Liver (tissue), 3 donors: ENCODE results near the gene SLC38A11.
A peak's percentile ranks its signal among the peaks of the same experiment; 100 is the strongest.

Experiments
- CTCF ChIP-seq: fragments of 150-350 bp; IDR thresholded peaks from 2 replicates; pipeline ENCODE4 v1.5.1; 2017; ENCODE audit warnings: improper control_type of control experiment, low read depth, low read length; ENCODE audit not compliant: missing input control
- RAD21 ChIP-seq, 2 donors: IDR thresholded peaks; 2 replicates each; pipeline ENCODE4 v1.6.1; 2016; ENCODE audit warnings: antibody characterized with exemption in 2 of 2, mild to moderate bottlenecking in 2 of 2
- SP1 ChIP-seq: IDR thresholded peaks from 2 replicates; pipeline ENCODE4 v1.6.1; 2018; ENCODE audit warnings: antibody characterized with exemption, mild to moderate bottlenecking
- TAF1 ChIP-seq: conservative IDR thresholded peaks from 2 replicates; pipeline ENCODE4 v1.6.1; 2016; ENCODE audit warnings: antibody characterized with exemption, mild to moderate bottlenecking
- YY1 ChIP-seq: IDR thresholded peaks from 2 replicates; pipeline ENCODE4 v1.6.1; 2016; ENCODE audit warnings: antibody characterized with exemption, mild to moderate bottlenecking
- TF ChIP-seq, protein P1 (sequence below): IDR thresholded peaks from 2 replicates; pipeline ENCODE4 v1.6.1; 2016; ENCODE audit warnings: antibody characterized with exemption, mild to moderate bottlenecking
- donor health status: healthy.
- donor health status: healthy.

DNA sequence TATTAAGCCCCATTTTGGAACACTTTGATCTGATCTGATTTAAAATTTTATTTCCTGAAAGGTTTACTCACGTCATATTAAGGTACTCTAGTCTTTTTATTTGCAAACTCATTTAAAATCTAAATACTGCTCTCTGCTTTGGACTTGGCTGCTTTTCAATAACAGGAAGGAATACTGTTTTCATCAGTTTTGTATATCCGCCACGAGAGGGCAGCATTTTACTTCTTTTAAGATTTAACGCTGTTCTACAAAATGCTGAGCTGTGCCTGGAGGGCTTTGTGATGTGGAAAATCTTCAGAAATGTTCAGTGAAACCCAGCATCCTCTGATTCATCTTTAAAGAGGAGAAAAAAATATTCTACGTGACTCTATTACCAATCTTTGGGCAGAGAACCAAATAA is 37.5 kb upstream of the SLC38A11 start:
- TF ChIP-seq, protein P1, sequence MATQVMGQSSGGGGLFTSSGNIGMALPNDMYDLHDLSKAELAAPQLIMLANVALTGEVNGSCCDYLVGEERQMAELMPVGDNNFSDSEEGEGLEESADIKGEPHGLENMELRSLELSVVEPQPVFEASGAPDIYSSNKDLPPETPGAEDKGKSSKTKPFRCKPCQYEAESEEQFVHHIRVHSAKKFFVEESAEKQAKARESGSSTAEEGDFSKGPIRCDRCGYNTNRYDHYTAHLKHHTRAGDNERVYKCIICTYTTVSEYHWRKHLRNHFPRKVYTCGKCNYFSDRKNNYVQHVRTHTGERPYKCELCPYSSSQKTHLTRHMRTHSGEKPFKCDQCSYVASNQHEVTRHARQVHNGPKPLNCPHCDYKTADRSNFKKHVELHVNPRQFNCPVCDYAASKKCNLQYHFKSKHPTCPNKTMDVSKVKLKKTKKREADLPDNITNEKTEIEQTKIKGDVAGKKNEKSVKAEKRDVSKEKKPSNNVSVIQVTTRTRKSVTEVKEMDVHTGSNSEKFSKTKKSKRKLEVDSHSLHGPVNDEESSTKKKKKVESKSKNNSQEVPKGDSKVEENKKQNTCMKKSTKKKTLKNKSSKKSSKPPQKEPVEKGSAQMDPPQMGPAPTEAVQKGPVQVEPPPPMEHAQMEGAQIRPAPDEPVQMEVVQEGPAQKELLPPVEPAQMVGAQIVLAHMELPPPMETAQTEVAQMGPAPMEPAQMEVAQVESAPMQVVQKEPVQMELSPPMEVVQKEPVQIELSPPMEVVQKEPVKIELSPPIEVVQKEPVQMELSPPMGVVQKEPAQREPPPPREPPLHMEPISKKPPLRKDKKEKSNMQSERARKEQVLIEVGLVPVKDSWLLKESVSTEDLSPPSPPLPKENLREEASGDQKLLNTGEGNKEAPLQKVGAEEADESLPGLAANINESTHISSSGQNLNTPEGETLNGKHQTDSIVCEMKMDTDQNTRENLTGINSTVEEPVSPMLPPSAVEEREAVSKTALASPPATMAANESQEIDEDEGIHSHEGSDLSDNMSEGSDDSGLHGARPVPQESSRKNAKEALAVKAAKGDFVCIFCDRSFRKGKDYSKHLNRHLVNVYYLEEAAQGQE, result no peak
- no peak for TF ChIP-seq SP1
- TF ChIP-seq CTCF, result peak; percentile 66
- peak; percentile 83 to 86 for TF ChIP-seq RAD21 (IDR thresholded peaks at IDR 0.05)
- no peak for TF ChIP-seq TAF1
- no peak for TF ChIP-seq YY1
